HG02588 (cell line): Measurements from ENCODE around the gene CLEC16A.

Source experiments
- ATAC-seq: cut with Tn5 transposase; IDR thresholded peaks from one replicate; pipeline ENCODE4 v1.9.1; 2021; ENCODE audit warnings: mild to moderate bottlenecking, moderate library complexity; ENCODE audit not compliant: unreplicated experiment

Gene CLEC16A

GRCh38 chr16:11225677-11226549 is 281.5 kb downstream of the CLEC16A start:
- ATAC-seq, result peak; percentile 2

GRCh38 chr16:11229432-11229831 is 285.1 kb downstream of the CLEC16A start:
- ATAC-seq, result no peak

GRCh38 chr16:11229906-11230305 is 285.5 kb downstream of the CLEC16A start:
- no peak for ATAC-seq

GRCh38 chr16:11231367-11231970 is 287.1 kb downstream of the CLEC16A start:
- ATAC-seq, result no peak
